ENCODE data around the gene ZNF385A. TPM values are rescaled to one million over a fixed set of nuclear protein-coding genes. Genes with fewer than 3 reads are reported as not detected.

The ZNF385A gene
- total RNA-seq, 1 donor = 2.2 TPM

DNA sequence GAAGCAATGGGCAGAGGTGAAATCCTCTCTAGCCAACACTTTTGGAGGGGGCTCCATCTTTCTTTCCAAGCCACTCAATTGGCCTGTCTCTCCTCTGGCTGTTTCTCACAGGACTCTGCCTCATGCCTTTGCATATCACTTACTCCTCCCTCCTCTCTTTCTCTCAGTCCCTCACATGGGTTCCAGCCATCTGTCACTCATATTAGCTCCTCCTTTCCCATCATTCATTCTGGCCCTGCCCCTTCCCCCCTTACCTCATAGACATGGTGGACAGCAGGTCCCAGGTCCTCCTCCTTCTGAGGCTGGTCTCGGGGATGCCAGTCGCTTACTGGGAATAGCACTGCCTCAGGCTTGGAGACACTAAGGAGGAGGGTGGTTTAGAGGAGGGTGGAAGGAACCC lies 16.6 kb upstream of the ZNF385A start:
- TF ChIP-seq, protein P1, sequence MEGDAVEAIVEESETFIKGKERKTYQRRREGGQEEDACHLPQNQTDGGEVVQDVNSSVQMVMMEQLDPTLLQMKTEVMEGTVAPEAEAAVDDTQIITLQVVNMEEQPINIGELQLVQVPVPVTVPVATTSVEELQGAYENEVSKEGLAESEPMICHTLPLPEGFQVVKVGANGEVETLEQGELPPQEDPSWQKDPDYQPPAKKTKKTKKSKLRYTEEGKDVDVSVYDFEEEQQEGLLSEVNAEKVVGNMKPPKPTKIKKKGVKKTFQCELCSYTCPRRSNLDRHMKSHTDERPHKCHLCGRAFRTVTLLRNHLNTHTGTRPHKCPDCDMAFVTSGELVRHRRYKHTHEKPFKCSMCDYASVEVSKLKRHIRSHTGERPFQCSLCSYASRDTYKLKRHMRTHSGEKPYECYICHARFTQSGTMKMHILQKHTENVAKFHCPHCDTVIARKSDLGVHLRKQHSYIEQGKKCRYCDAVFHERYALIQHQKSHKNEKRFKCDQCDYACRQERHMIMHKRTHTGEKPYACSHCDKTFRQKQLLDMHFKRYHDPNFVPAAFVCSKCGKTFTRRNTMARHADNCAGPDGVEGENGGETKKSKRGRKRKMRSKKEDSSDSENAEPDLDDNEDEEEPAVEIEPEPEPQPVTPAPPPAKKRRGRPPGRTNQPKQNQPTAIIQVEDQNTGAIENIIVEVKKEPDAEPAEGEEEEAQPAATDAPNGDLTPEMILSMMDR (IDR thresholded peaks at IDR 0.05; ENCODE audit: insufficient read depth, low read depth, low read length) = no peak
- DNase-seq (ENCODE audit: low read depth) = no peak
- no peak overlapping the region for H3K4me3 ChIP-seq (ENCODE audit: low read depth, low read length)

GRCh38 chr12:54398995-54399793 lies 14.7 kb upstream of the ZNF385A start:
- TF ChIP-seq, protein P1 (IDR thresholded peaks at IDR 0.05; ENCODE audit: insufficient read depth, low read depth, low read length) = peak; percentile 100
- peak; percentile 85 for DNase-seq (ENCODE audit: low read depth)
- no peak overlapping the region for H3K4me3 ChIP-seq (ENCODE audit: low read depth, low read length)

GRCh38 chr12:54398218-54398617 lies 13.7 kb upstream of the ZNF385A start:
- TF ChIP-seq, protein P1 (IDR thresholded peaks at IDR 0.05; ENCODE audit: insufficient read depth, low read depth, low read length) = no peak
- H3K4me3 ChIP-seq (ENCODE audit: low read depth, low read length) = no peak overlapping the region
- DNase-seq (ENCODE audit: low read depth) = no peak

DNA sequence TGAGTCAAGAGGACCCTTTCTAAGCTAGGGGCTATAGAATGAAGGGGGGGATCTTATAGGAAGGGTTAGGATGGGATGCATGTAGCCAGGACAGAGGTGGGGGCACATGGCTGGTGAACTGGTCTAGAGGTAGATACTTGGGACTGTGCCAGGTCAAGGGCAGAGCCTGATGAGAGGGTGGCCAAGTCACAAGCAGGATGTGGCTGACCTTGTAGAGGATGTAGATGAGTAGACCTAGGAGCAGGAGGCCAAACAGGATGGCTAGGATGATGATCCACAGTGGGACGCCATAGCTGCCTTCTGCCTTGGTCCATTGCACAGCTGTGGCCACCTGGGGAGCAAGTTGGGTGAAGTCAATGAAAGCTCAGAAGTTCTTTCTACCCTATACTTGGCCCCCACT lies 12.6 kb upstream of the ZNF385A start:
- H3K4me3 ChIP-seq (ENCODE audit: low read depth, low read length) = no peak overlapping the region
- TF ChIP-seq, protein P1 (IDR thresholded peaks at IDR 0.05; ENCODE audit: insufficient read depth, low read depth, low read length) = no peak
- DNase-seq (ENCODE audit: low read depth) = no peak

- no peak for DNase-seq (ENCODE audit: low read depth)
- TF ChIP-seq, protein P1 (IDR thresholded peaks at IDR 0.05; ENCODE audit: insufficient read depth, low read depth, low read length) = no peak
- H3K4me3 ChIP-seq (ENCODE audit: low read depth, low read length) = no peak overlapping the region
Measured at GRCh38 chr12:54395545-54395944, 11.0 kb upstream of the ZNF385A start.

- H3K4me3 ChIP-seq (ENCODE audit: low read depth, low read length) = no peak overlapping the region
- DNase-seq (ENCODE audit: low read depth) = no peak
- TF ChIP-seq, protein P1 (IDR thresholded peaks at IDR 0.05; ENCODE audit: insufficient read depth, low read depth, low read length) = no peak
Measured at GRCh38 chr12:54394986-54395385, 10.5 kb upstream of the ZNF385A start.
